DOHH2 (cell line): ENCODE measurements around the gene C1QTNF1.

Experiments used
- H3F3A ChIP-seq: fragments of 200-600 bp; sonication (generic), shearing (Covaris generic); 2 replicates; pipeline ENCODE4 v1.6.0; 2016; ENCODE audit warnings: antibody characterized with exemption, mild to moderate bottlenecking; ENCODE audit not compliant: control insufficient read depth, insufficient read depth
- H3K27ac ChIP-seq: fragments of 200-600 bp; sonication (generic); 2 replicates; pipeline ENCODE4 v1.5.1; 2014; ENCODE audit warnings: low read depth, mild to moderate bottlenecking, low read length, moderate library complexity
- H3K27me3 ChIP-seq: fragments of 200-600 bp; sonication (generic); 2 replicates; pipeline ENCODE4 v1.6.1; 2014; ENCODE audit warnings: mild to moderate bottlenecking, low read length, mixed read lengths; ENCODE audit not compliant: control insufficient read depth
- H3K36me3 ChIP-seq: fragments of 200-600 bp; sonication (generic); 2 replicates; pipeline ENCODE4 v1.6.1; 2014; ENCODE audit warnings: mild to moderate bottlenecking, low read length, moderate library complexity, mixed read lengths; ENCODE audit not compliant: control insufficient read depth
- H3K4me1 ChIP-seq: fragments of 200-600 bp; sonication (generic); 2 replicates; pipeline ENCODE4 v1.6.1; 2014; ENCODE audit warnings: mild to moderate bottlenecking, low read length, mixed read lengths; ENCODE audit not compliant: control insufficient read depth
- H3K4me2 ChIP-seq: fragments of 200-600 bp; sonication (generic); 2 replicates; pipeline ENCODE4 v1.6.0; 2014; ENCODE audit warnings: mild to moderate bottlenecking, low read length, moderate library complexity
- H3K4me3 ChIP-seq: fragments of 200-600 bp; sonication (generic); 2 replicates; pipeline ENCODE4 v1.5.1; 2014; ENCODE audit warnings: mild to moderate bottlenecking, low read length, mixed read lengths
- H3K79me2 ChIP-seq: fragments of 200-600 bp; sonication (generic); 2 replicates; pipeline ENCODE4 v1.6.1; 2014; ENCODE audit warnings: mild to moderate bottlenecking, low read length, mixed read lengths; ENCODE audit not compliant: control insufficient read depth
- H3K9me2 ChIP-seq: fragments of 200-600 bp; sonication (generic); replicated peaks from 2 replicates; pipeline ENCODE4 v1.6.1; 2014; ENCODE audit warnings: mild to moderate bottlenecking, low read length, mixed read lengths; ENCODE audit not compliant: control insufficient read depth
- H3K9me3 ChIP-seq: fragments of 200-600 bp; sonication (generic); 2 replicates; pipeline ENCODE4 v1.6.1; 2014; ENCODE audit warnings: antibody characterized with exemption, low read length, mixed read lengths; ENCODE audit not compliant: control insufficient read depth, insufficient read depth
- H4K20me1 ChIP-seq: fragments of 200-600 bp; sonication (generic); 2 replicates; pipeline ENCODE4 v1.6.0; 2014; ENCODE audit warnings: low read depth, mild to moderate bottlenecking, antibody characterized with exemption, low read length, moderate library complexity; ENCODE audit not compliant: control insufficient read depth, insufficient read depth
- CTCF ChIP-seq: fragments of 200-600 bp; sonication (generic); IDR thresholded peaks from one replicate; pipeline ENCODE4 v1.5.1; 2014; ENCODE audit warnings: antibody characterized with exemption, mild to moderate bottlenecking, low read depth, low read length; ENCODE audit not compliant: poor library complexity, severe bottlenecking
- EZH2phosphoT487 ChIP-seq: fragments of 200-600 bp; sonication (generic); IDR thresholded peaks from 2 replicates; pipeline ENCODE4 v1.6.1; 2017; ENCODE audit warnings: borderline replicate concordance, mild to moderate bottlenecking, antibody characterized with exemption, low read length, moderate library complexity, mixed read lengths

C1QTNF1 gene

GRCh38 chr17:78999056-78999768 is 24.8 kb upstream of the C1QTNF1 start:
- H3F3A ChIP-seq: no peaks in the 10 kb centered on the region
- H3K27ac ChIP-seq: no peak overlapping the region
- TF ChIP-seq EZH2phosphoT487 (no peak), CTCF (no peak)
- H3K27me3 ChIP-seq: no peaks in the 10 kb centered on the region
- H3K4me2 ChIP-seq: no peak overlapping the region
- peaks cover 38% of the 10 kb centered on the region for H3K79me2 ChIP-seq
- H3K9me2 ChIP-seq: no peaks in the 10 kb centered on the region
- no peaks in the 10 kb centered on the region for H3K4me1 ChIP-seq
- H3K9me3 ChIP-seq: no peaks in the 10 kb centered on the region
- no peaks in the 10 kb centered on the region for H4K20me1 ChIP-seq
- H3K4me3 ChIP-seq: no peak overlapping the region
- peaks cover 28% of the 10 kb centered on the region for H3K36me3 ChIP-seq

- H3K79me2 ChIP-seq: peaks cover 38% of the 10 kb centered on the region
Observed at GRCh38 chr17:78999947-79000395, 24.0 kb upstream of the C1QTNF1 start.

GRCh38 chr17:79000396-79001189 is 23.4 kb upstream of the C1QTNF1 start:
- Histone ChIP-seq H3K27ac (no peak overlapping the region), H3K9me2 (no peaks in the 10 kb centered on the region), H3K4me3 (no peak overlapping the region), H3K79me2 (peaks cover 45% of the 10 kb centered on the region), H4K20me1 (no peaks in the 10 kb centered on the region), H3K9me3 (no peaks in the 10 kb centered on the region), H3K4me1 (no peaks in the 10 kb centered on the region), H3F3A (no peaks in the 10 kb centered on the region), H3K27me3 (no peaks in the 10 kb centered on the region), H3K36me3 (peaks cover 28% of the 10 kb centered on the region), H3K4me2 (no peak overlapping the region)
- TF ChIP-seq EZH2phosphoT487 (no peak), CTCF (no peak)

More at GRCh38 chr17:78999947-79000395, 24.0 kb upstream of the C1QTNF1 start:
- no peak overlapping the region for H3K4me2 ChIP-seq
- H3K27me3 ChIP-seq: no peaks in the 10 kb centered on the region
- H3K4me3 ChIP-seq: no peak overlapping the region
- no peak overlapping the region for H3K27ac ChIP-seq
- peaks cover 28% of the 10 kb centered on the region for H3K36me3 ChIP-seq
- no peaks in the 10 kb centered on the region for H4K20me1 ChIP-seq
- no peaks in the 10 kb centered on the region for H3F3A ChIP-seq
- H3K9me3 ChIP-seq: no peaks in the 10 kb centered on the region
- H3K9me2 ChIP-seq: no peaks in the 10 kb centered on the region
- no peaks in the 10 kb centered on the region for H3K4me1 ChIP-seq
- TF ChIP-seq EZH2phosphoT487 (no peak), CTCF (no peak)
